Measurements from ENCODE around the gene CD93. TPM values are rescaled to one million over a fixed set of nuclear protein-coding genes. Genes with fewer than 3 reads are reported as not detected.

CD93 gene
- total and polyA plus RNA-seq, 7 donors: 7.7 to 35.7 (median 17.6) TPM

DNA sequence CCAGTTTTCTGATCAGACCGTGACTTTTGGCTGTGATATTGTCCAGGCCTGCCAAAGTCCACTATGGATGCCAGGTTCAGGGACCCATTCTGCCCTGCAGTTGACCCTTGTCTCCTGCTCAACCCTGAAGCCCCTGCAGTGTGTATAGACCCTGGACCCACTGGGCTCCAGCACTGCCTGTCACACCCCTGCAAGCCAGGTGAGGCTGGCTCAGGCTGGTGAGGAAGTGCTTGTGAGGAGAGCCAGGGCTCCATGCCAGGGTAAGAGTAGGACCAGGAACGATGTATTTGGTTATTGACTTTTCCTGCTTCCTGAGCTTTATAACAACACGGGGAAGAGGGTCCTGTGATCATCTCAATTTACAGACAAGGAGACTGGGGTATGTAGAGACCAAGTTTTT, 19.1 kb upstream of the CD93 start:
- H3K36me3 ChIP-seq (ENCODE audit: insufficient read depth in 1 of 2, low read depth in 1 of 2): no peaks in the 10 kb centered on the region
- no peak overlapping the region for H3K27ac ChIP-seq
- H3K9me3 ChIP-seq: no peaks in the 10 kb centered on the region
- WGBS, 3 donors: 53 to 72% (median 59%) methylated on average over 3 of the region's 3 CpGs
- TF ChIP-seq CTCF (IDR thresholded peaks at IDR 0.05): no peak
- no peak for ATAC-seq
- DNase-seq: peak in 1 of 2 donors; percentile 34
- H3K4me1 ChIP-seq: peaks cover 16% of the 10 kb centered on the region
- H3K4me3 ChIP-seq: no peak overlapping the region
- H3K27me3 ChIP-seq (ENCODE audit: insufficient read depth in 3 of 3, low read length in 2 of 3): no peaks in the 10 kb centered on the region
- intact Hi-C loops (cut with DNase I): no loop called here

- no peak for TF ChIP-seq CTCF (IDR thresholded peaks at IDR 0.05)
Measured at GRCh38 chr20:23103284-23104018, 17.3 kb upstream of the CD93 start.

GRCh38 chr20:23101696-23102406, 15.7 kb upstream of the CD93 start:
- H3K4me1 ChIP-seq: peaks cover 7% of the 10 kb centered on the region
- H3K27me3 ChIP-seq (ENCODE audit: insufficient read depth in 3 of 3, low read length in 2 of 3): no peaks in the 10 kb centered on the region
- no peaks in the 10 kb centered on the region for H3K9me3 ChIP-seq
- DNase-seq: no peak
- no peak overlapping the region for H3K27ac ChIP-seq
- TF ChIP-seq CTCF (IDR thresholded peaks at IDR 0.05): no peak
- intact Hi-C loops (cut with DNase I): no loop called here
- ATAC-seq: no peak
- 95 to 99% (median 97%) methylated on average over 5 of the region's 5 CpGs for WGBS, 3 donors
- no peak overlapping the region for H3K4me3 ChIP-seq
- H3K36me3 ChIP-seq (ENCODE audit: insufficient read depth in 1 of 2, low read depth in 1 of 2): no peaks in the 10 kb centered on the region

More at GRCh38 chr20:23103284-23104018, 17.3 kb upstream of the CD93 start:
- H3K27me3 ChIP-seq (ENCODE audit: insufficient read depth in 3 of 3, low read length in 2 of 3): no peaks in the 10 kb centered on the region
- no peak overlapping the region for H3K4me3 ChIP-seq
- WGBS, 3 donors: 78 to 80% (median 80%) methylated on average over 11 of the region's 11 CpGs
- DNase-seq (peak in 1 of 2 donors; percentile 19), ATAC-seq (peak in 1 of 4 donors; percentile 44)
- H3K9me3 ChIP-seq: no peaks in the 10 kb centered on the region
- peaks cover 16% of the 10 kb centered on the region for H3K4me1 ChIP-seq
- intact Hi-C loops (cut with DNase I): no loop called here
- peak overlapping the region; percentile 61 for H3K27ac ChIP-seq
- no peaks in the 10 kb centered on the region for H3K36me3 ChIP-seq (ENCODE audit: insufficient read depth in 1 of 2, low read depth in 1 of 2)

GRCh38 chr20:23100720-23101107, 14.6 kb upstream of the CD93 start:
- Histone ChIP-seq H3K36me3 (ENCODE audit: insufficient read depth in 1 of 2, low read depth in 1 of 2) (no peaks in the 10 kb centered on the region), H3K9me3 (no peaks in the 10 kb centered on the region), H3K4me1 (peaks cover 3% of the 10 kb centered on the region), H3K27ac (no peak overlapping the region), H3K27me3 (ENCODE audit: insufficient read depth in 3 of 3, low read length in 2 of 3) (no peaks in the 10 kb centered on the region), H3K4me3 (no peak overlapping the region)
- ATAC-seq (no peak), DNase-seq (no peak)
- intact Hi-C loops (cut with DNase I): no loop called here
- TF ChIP-seq CTCF (IDR thresholded peaks at IDR 0.05): no peak

Measured in psoas muscle (tissue), 8 donors.